HG02763 (cell line): ENCODE data around the gene RNF150.
"Not testable (repeated sequence)": the region's sequence is repeated elsewhere in the genome, so short reads cannot be mapped to it uniquely, and the experiment has no call there.

ENCODE experiments used
- ATAC-seq: cut with Tn5 transposase; IDR thresholded peaks from one replicate; pipeline ENCODE4 v1.9.1; 2021; ENCODE audit warnings: mild to moderate bottlenecking, moderate library complexity; ENCODE audit not compliant: unreplicated experiment

Gene RNF150

DNA sequence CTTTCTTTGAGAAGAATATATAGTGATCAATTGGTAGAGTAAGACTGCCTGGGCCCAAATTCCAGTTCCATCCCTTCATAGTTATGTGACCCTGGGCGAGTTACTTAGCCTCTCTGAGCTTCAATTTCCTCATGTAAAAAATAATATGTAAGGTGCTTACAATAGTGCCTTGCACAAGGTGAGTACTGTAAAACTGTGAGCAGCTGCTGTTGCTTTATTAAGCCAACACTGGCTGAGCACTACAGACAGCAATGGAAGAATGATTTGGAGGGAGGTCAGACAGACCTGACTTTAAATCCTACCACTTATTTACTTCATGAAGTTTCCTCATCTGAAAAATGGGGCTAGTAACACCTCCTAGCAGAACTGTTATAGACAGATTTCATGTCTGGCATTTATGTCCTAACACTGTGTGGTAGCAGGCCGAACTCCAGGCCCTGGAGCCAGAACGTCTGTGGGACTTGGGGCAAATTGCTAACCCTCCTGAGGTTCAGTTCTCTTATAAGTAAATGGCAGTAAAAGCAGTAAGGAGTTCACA is 53.8 kb downstream of the RNF150 start:
- no peak for ATAC-seq

DNA sequence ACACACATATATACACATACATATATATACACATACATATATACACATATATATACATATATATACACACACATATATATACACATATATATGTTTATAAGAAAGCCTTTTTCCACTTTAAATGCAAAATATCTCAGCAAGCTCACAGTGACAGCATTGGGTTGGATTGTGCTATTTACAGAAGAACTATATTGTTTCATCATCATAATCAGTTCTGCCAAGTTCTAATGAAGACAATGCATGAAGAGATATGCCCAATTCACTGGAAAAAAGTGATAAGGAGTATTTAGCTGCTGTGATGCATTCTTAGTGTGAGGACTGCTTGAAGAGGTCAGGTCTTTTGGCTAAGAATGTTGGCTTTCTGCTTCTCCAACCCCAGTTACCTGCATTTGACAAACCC is 54.4 kb downstream of the RNF150 start:
- ATAC-seq: no peak

DNA sequence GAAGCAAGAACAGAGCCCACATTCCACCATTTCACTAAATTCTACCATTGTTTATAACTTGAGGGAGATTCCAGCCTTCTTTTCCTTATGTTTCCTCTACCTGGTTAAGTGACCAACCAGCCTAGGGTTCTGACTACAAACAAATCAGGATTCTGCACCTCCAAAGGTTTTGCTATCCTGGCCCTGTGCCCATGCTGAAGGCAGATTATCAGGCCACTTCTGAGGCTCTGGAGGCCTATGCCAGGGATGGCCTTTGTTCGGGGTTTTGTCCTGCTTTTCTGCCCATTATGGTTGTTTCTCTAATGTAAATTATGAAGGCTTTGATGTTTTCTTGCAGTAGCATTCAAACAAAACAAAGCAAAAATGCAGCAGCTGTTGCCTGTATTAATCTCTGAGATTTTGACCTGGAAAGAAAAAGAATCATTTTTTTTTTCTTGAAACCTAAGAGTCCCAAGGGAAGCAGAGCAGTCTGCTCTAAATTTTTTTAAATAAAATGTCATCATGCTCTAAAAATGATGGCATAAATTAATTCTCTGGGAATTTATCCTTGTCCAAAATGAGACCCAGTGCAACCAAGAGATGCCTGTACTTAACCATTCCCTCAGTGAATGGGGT is 55.6 kb downstream of the RNF150 start:
- ATAC-seq: no peak

DNA sequence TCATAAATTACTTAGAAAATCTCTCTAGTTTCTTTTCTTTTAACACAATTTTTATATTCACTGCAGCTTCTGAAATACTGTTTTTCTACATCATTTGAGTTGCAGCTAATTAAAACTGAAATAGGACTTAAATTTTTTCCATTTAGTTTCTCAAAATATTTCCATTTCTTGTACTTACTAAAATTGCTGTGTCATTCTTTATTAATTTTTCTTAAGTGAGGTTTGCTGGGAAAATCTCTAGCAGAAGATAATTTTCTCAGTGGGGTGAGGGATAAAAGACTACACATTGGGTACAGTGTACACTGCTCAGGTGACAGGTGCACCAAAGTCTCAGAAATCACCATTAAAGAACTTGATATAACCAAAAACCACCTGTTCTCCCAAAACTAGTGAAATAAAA is 57.7 kb downstream of the RNF150 start:
- ATAC-seq: no peak

DNA sequence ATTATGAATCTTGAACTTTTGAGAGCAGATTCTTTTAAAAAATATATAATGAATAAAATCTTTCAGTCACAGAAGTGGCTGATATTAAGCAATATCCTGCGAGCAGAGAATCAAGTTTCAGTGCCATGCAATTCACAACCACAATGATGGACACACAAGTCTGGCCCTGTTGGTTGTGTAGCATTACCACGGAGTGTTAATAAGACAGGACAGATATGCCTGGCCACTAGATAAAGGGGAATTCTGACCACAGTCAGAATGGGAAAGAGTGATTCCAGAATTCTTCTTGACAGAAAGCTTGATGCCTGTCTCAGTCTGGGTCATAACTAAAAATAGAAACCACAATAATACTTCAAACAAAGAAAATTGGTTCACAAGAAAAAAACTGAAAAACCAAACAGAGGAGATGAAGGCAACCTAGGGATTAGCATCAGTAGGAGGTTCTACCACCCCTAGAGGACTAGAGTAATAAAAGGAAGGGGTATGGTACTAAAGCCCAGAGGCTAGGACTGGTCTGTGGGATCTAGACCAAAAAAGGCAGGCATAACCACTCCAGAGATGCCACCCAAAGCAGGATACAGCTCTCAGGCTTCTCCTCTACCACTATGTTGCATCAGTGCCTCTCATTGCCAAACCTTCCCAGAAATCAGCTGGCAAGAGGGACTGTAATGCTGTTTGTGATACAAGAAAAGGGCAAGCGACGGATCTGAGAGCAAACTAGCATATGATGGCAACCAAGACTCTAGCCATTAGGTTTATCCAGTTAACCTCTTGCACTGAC is 59.0 kb downstream of the RNF150 start:
- ATAC-seq: no peak

DNA sequence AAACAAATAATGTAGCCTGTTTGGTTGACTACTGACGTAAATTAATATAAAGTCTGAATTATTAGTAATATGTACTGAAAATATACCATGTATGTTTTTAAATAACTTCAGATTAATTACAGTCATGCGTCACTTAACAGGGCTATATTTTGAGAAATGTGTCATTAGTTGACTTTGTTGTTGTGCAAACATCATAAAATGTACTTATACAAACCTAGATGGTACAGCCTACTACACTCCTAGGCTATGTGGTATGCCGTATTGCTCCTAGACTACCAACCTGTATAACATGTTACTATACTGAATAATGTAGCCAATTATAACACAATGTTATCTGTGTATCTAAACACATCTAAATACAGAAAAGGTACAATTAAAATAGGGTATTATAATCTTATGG is 66.6 kb downstream of the RNF150 start:
- ATAC-seq: no peak

DNA sequence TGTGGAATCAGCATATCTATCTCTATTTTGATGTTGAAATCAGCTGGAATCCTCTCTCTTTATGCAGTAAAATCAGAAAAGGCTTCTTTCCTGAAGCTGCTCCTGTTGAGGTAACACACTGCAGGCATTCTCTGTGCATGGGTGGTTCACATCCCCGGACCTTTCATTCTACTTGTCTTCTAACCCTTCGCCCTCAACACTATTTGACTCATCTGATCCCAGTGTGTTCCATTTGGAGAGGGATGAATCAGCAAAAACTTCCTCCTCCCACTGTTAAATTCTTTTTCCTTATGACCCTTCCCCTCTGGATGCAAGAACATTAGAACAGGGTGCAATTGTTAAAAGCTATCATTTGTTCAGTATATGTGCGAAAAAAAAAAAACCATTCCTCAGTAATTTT is 67.4 kb downstream of the RNF150 start:
- no peak for ATAC-seq

DNA sequence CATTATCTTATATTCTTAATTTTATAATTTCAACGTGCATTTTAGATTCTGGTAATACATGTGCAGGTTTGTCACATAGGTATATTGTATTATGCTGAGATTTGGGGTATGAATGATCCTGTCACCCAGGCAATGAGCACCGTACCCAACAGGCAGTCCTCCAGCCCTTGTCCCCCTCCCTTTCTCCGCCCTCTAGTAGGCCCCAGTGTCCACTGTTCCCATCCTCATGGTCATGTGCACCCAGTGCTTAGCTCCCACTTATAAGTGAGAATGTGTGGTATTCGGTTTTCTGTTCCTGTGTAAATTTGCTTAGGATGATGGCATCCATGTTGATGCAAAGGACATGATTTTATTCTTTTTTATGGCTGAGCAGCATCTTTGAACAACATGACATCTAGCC is 70.6 kb downstream of the RNF150 start:
- ATAC-seq: no peak

DNA sequence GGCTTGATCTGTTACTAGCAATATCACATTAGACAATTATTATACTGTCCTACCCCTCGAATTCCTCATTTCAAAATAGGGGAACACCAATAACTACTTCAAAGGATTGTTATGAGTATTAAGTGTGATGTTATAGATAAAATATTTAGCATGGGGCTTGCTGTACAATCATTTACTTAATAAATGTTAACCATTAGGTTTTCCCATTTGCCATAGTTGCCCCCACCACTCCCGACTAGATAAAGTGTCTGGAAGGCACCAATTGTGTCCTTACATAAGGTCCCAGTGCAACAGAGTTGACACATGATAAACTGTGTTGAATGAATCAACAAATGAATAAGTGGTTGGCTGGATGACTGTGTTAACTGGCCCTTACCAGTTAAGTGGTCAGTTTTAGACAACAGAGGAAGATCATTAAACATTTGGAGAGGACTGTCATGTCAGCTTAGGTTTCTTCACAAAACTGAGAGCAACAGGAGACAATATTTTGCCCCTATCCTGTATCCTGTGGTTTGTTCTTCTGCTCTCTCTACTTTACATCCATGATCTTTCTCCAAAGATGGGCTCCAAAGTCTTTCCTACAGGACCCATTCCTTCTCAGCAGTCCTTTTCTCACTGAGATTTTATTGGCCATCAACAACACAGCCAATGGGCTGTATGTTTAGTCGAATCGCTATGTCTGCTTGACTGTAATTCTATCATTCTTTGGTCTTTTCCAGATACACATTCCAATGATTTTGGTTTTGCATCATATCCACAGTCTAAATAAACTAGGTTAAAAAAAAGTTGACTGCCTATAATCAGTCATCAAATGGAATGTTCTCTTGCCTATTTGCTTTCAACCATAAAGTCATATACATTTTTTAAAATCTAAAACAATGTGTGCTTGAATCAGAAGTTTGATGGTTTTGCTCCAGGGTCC is 74.4 kb downstream of the RNF150 start:
- ATAC-seq: no peak

DNA sequence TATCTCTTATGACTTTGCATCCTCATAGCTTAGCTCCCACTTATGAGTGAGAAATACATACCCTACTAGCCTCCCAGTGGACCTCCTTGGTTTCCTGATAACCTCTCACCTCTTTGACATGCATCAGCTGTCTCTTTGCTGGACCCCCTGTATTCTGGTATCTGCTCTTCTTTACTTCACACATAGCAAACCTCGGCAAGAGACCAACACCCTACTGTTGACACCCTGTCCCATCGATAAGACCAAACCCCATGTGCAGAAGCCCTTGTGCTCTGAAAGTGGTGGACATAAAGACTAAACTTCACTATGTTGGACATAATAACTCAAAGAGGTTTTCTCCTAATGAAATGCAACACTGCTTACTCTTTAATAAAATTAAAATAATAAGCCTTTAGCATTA is 75.7 kb downstream of the RNF150 start:
- ATAC-seq: no peak

DNA sequence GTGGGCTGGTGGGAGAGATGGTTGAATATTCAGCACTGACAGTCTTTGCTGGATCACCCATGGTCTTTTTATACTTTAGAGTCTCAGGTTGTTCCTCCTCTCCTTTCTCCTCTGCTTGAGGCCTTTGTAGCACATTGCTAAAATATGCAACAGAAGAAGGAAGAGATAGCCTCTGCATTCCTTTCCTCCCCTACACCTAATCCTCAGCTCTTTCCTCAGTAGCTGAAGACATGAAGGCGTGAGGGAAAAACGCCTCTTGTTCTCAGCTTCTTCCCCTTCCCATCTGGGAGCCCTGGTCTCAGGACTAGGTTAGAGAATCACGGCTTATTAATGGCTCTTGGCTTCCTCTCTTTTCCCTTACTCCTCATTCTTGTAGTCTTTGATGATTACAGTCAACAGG is 76.8 kb downstream of the RNF150 start:
- no peak for ATAC-seq

DNA sequence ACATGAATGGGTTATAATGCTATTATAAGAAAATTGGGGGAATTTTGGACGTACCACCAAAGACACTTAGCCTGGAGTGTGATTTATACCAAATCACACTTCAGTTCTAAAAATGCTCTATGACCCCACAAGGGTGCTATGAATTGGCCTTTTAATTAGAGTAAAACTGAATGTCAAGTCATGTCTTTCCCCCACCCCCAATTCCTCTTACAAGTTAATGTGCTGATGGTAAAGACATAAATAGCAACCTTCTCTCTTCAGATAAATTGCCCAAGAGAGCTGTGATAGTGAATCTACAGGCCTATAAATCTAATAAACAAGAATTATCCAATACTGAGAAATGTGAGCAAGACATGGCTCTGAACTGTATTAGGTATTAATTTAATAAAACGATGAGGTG is 78.8 kb downstream of the RNF150 start:
- no peak for ATAC-seq

DNA sequence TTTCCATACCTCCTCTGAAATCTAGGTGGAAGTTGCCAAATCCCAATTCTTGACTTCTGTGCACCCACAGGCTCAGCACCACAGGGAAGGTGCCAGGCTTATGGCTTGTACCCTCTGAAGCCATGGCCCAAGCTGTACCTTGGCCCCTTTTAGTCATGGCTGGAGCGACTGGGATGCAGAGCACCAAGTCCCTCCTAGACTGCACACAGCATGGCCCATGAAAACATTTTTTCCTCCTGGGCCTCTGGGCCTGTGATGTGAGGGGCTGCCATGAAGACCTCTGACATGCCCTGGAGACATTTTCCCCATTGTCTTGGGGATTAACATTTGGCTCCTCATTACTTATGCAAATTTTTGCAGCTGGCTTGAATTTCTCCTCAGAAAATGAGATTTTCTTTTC is 82.3 kb downstream of the RNF150 start:
- not testable (repeated sequence) for ATAC-seq

DNA sequence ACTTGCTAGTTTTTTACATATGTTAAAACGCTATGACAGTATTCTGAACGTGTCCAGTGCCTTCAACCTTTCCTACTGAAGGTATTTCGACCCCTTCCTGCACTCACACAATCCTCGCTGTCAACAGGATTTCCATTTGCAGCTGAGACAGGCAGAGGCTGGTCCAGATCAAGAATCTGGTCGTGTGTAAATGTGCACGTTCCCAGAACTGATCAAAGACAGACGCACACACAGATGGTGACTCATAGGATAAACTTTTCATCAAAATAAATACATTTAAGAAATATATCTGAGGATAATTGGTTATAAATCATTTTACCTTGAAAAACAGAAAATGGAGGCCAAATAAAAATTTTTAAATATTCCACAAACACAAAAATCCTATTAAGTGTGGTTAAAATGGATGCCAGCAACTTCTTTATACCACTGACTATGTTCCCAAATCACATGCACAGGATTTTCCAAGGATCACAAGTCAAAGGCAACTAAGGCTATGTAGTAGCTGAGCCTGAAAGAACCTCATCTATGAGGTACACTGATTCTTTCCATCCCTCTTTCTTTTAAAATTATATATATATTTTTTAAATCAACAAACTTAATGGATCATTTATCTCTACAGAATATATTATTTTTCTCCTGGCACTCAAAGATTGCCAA is 85.9 kb downstream of the RNF150 start:
- no peak for ATAC-seq

DNA sequence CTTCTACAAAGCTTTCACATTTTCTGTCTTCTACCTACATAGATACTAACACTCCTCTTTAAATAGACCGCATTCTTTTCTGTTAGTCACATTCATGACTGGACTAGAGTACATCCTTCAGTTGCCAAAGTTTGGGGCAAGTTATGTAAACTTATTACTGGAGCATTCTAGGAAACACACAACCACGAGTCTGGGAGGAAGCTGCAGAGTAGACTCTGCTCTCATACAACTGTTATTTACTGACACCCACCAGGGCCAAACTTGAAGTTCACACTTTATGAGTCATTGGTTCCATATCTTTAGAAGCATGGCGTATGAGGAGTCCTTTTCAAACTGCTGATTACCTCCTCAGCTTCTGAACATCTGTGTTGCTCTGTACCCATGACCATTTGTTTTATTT is 87.0 kb downstream of the RNF150 start:
- no peak for ATAC-seq

DNA sequence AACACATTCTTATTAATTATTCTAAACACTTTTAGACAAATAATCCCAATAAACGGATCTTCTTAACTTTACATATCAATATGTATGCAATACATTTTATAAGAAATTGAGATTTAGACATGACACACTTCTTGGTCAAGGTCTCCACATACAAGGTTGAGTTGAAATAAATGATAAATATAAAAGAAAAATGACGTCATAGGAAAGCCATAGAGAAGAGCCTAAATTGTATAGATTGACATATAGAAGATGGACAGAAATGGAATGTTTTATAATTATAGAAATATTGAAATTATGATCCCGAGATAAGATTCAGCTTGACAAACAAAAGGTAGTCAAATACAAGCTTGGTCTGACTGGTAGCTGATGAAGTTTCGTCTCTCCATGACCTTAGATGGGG is 87.4 kb downstream of the RNF150 start:
- ATAC-seq: no peak

DNA sequence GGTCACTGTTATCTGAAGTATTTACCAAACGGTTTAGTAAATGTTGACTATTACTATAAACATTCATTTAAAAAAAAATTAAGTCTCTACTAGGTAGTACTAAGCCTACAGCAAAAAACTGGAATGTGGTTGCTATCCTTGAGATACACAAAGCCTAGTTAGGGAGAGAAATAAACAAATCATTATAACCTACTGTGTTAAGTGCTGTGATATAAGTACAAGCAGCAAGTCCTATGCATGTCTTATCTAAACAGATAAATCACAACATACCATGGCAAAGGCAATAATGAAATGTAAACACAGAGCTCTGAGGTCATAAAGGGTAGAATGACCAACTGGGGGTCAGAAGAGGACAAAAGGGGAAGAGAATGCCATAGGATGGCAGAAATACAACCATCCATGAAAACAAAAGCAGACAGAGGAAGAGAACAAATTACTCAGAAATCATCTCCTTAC is 92.2 kb downstream of the RNF150 start:
- ATAC-seq: no peak

DNA sequence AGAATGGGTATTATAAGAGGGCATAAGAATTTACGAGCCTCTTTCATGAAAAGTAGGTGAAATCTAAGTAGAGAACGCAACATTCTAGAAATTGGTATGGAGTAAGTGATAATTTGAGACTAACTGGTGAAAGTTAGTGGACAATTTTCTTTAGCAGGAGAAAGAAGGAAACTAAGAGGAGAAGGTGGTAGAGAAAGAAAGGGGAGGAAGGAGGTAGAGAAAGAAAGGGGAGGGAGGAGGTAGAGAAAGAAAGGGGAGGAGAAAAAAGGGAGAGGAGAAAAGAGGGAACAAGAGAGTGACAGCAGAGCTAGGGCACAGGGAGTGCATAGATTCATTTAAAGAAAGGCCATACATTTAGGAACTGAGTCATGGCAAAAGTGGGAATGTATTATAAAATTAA is 94.1 kb downstream of the RNF150 start:
- no peak for ATAC-seq

DNA sequence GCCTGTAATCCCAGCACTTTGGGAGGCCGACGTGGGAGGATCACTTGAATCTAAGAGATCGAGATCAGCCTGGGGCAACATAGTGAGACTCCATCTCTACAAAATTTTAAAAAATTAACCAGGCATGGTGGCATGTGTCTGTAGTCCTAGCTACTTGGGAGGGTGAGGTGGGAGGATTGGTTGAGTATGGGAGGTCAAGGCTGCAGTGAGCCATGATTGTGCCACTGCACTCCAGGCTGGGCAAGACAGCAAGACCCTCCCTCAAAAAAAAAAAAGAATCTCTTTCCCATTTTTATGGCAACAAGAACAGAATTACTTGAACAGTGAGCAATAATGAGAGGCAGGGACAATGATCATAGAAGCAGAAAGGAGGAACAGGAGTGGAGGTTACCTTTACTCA is 94.8 kb downstream of the RNF150 start:
- no peak for ATAC-seq

DNA sequence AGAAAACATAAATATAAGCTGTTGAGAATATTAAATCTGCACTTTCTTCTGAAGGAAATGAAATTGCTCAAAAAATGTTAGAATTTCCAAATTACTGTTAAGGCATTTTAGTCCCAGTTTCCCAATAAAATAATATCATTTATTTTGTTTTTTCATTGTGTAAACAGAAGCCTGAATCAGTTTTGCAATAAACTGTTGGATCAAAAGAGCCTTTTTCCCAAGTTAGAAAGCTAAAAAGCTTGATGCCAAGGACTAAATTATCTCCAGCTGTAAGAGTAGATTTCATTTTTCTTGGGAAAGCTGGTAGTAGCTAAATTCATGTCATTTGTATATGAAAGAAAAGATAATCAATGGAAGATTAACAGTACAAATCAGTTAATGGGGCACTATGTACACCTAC is 95.8 kb downstream of the RNF150 start:
- no peak for ATAC-seq

DNA sequence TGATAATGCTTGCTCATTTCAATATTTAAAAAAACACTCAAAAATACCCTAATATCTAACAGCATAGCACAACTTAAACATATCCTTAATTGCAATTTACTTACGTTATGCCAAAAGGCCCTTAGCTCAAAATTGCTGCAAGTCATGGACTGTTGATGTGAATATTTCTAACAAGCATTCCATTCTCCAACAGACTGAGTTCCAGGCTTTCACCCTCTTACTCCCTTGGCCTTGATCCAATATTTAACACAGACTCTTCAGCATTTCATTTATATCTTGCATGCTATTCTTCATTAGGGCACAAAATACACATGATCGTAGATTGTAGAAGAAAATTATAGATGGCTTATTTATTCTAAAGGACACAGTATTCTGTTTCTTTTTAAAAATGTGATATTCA is 96.5 kb downstream of the RNF150 start:
- no peak for ATAC-seq
